ENCODE measurements around the gene HOMER1. TPM values are rescaled to one million over a fixed set of nuclear protein-coding genes. Genes with fewer than 3 reads are reported as not detected.

The HOMER1 gene
- total and polyA plus RNA-seq, 2 donors (not counting 1 experiment from before 2014, with no cell fraction given) = 3.9 to 6.8 TPM

- no peaks in the 10 kb centered on the region for H3K9me3 ChIP-seq (ENCODE audit: control insufficient read depth, insufficient read depth, low read depth, low read length)
- no peak overlapping the region for H3K27ac ChIP-seq (ENCODE audit: insufficient read depth, low read length)
- no peaks in the 10 kb centered on the region for H3K27me3 ChIP-seq (ENCODE audit: control insufficient read depth, insufficient read depth, low read length)
- no peaks in the 10 kb centered on the region for H3K4me1 ChIP-seq (ENCODE audit: control insufficient read depth, extremely low read depth, insufficient read depth, low read length)
- no peak overlapping the region for H3K4me2 ChIP-seq (ENCODE audit: extremely low read depth, insufficient read depth, low read length)
- H2AFZ ChIP-seq (ENCODE audit: low read length) = no peak overlapping the region
- H3K4me3 ChIP-seq (replicated peaks in 1 of 4; ENCODE audit: control extremely low read depth in 1 of 4, insufficient read depth in 1 of 4, low read depth in 3 of 4, low read length in 4 of 4) = no peak overlapping the region
- no peaks in the 10 kb centered on the region for H4K20me1 ChIP-seq (ENCODE audit: control insufficient read depth, extremely low read depth, insufficient read depth, low read length)
- TF ChIP-seq EZH2 (IDR thresholded peaks at IDR 0.05; ENCODE audit: low read length, missing control alignments) = no peak
- no peak for TF ChIP-seq CTCF (conservative IDR thresholded peaks at IDR 0.05 in 1 of 2, IDR thresholded peaks at IDR 0.05 in 1 of 2; ENCODE audit: low read depth in 1 of 2, low read length in 2 of 2)
- no peak overlapping the region for H3K9ac ChIP-seq (ENCODE audit: insufficient read depth, low read length)
- H3K36me3 ChIP-seq (ENCODE audit: control insufficient read depth, insufficient read depth, low read length) = no peaks in the 10 kb centered on the region
- H3K79me2 ChIP-seq (ENCODE audit: control insufficient read depth, insufficient read depth, low read length) = no peaks in the 10 kb centered on the region
- DNase-seq (ENCODE audit: low read depth in 2 of 2) = no peak
Measured at GRCh38 chr5:79487251-79487650, 26.7 kb downstream of the HOMER1 start.

GRCh38 chr5:79486116-79486515 is 27.8 kb downstream of the HOMER1 start:
- Histone ChIP-seq H3K27me3 (ENCODE audit: control insufficient read depth, insufficient read depth, low read length) (no peaks in the 10 kb centered on the region), H3K79me2 (ENCODE audit: control insufficient read depth, insufficient read depth, low read length) (no peaks in the 10 kb centered on the region), H3K4me1 (ENCODE audit: control insufficient read depth, extremely low read depth, insufficient read depth, low read length) (no peaks in the 10 kb centered on the region), H2AFZ (ENCODE audit: low read length) (no peak overlapping the region), H3K4me3 (replicated peaks in 1 of 4; ENCODE audit: control extremely low read depth in 1 of 4, insufficient read depth in 1 of 4, low read depth in 3 of 4, low read length in 4 of 4) (no peak overlapping the region), H3K4me2 (ENCODE audit: extremely low read depth, insufficient read depth, low read length) (no peak overlapping the region), H4K20me1 (ENCODE audit: control insufficient read depth, extremely low read depth, insufficient read depth, low read length) (no peaks in the 10 kb centered on the region), H3K36me3 (ENCODE audit: control insufficient read depth, insufficient read depth, low read length) (no peaks in the 10 kb centered on the region), H3K9ac (ENCODE audit: insufficient read depth, low read length) (no peak overlapping the region), H3K27ac (ENCODE audit: insufficient read depth, low read length) (no peak overlapping the region), H3K9me3 (ENCODE audit: control insufficient read depth, insufficient read depth, low read depth, low read length) (no peaks in the 10 kb centered on the region)
- DNase-seq (ENCODE audit: low read depth in 2 of 2) = no peak
- TF ChIP-seq EZH2 (IDR thresholded peaks at IDR 0.05; ENCODE audit: low read length, missing control alignments) = no peak
- no peak for TF ChIP-seq CTCF (conservative IDR thresholded peaks at IDR 0.05 in 1 of 2, IDR thresholded peaks at IDR 0.05 in 1 of 2; ENCODE audit: low read depth in 1 of 2, low read length in 2 of 2)

GRCh38 chr5:79484731-79485130 is 29.2 kb downstream of the HOMER1 start:
- TF ChIP-seq EZH2 (IDR thresholded peaks at IDR 0.05; ENCODE audit: low read length, missing control alignments) (no peak), CTCF (conservative IDR thresholded peaks at IDR 0.05 in 1 of 2, IDR thresholded peaks at IDR 0.05 in 1 of 2; ENCODE audit: low read depth in 1 of 2, low read length in 2 of 2) (no peak)
- Histone ChIP-seq H3K4me3 (replicated peaks in 1 of 4; ENCODE audit: control extremely low read depth in 1 of 4, insufficient read depth in 1 of 4, low read depth in 3 of 4, low read length in 4 of 4) (no peak overlapping the region), H3K9me3 (ENCODE audit: control insufficient read depth, insufficient read depth, low read depth, low read length) (no peaks in the 10 kb centered on the region), H3K27me3 (ENCODE audit: control insufficient read depth, insufficient read depth, low read length) (no peaks in the 10 kb centered on the region), H2AFZ (ENCODE audit: low read length) (no peak overlapping the region), H3K9ac (ENCODE audit: insufficient read depth, low read length) (no peak overlapping the region), H3K79me2 (ENCODE audit: control insufficient read depth, insufficient read depth, low read length) (no peaks in the 10 kb centered on the region), H3K4me1 (ENCODE audit: control insufficient read depth, extremely low read depth, insufficient read depth, low read length) (no peaks in the 10 kb centered on the region), H3K36me3 (ENCODE audit: control insufficient read depth, insufficient read depth, low read length) (no peaks in the 10 kb centered on the region), H4K20me1 (ENCODE audit: control insufficient read depth, extremely low read depth, insufficient read depth, low read length) (no peaks in the 10 kb centered on the region), H3K4me2 (ENCODE audit: extremely low read depth, insufficient read depth, low read length) (no peak overlapping the region), H3K27ac (ENCODE audit: insufficient read depth, low read length) (no peak overlapping the region)
- DNase-seq (ENCODE audit: low read depth in 2 of 2) = peak in 1 of 2 donors; percentile 49
